Astrocyte of the cerebellum (primary cell): ENCODE measurements around the gene GNRHR.

ENCODE experiments used
- DNase-seq: peaks from one replicate; pipeline ENCODE4 v3.0.0-alpha.2; 2011; ENCODE audit warnings: low read depth
- H3K4me3 ChIP-seq: 2 replicates; pipeline ENCODE4 v1.5.1; 2011; ENCODE audit warnings: mild to moderate bottlenecking, low read depth, low read length, moderate library complexity
- CTCF ChIP-seq: IDR thresholded peaks from 2 replicates; pipeline ENCODE4 v1.5.1; 2012; ENCODE audit warnings: low read length, low read depth, moderate library complexity, mild to moderate bottlenecking; ENCODE audit errors: missing control alignments
- in situ Hi-C: cut with HindIII; loops from 2 replicates; pipeline ENCODE4 v1.10.0; 2017; ENCODE audit warnings: low sequenced_read_pairs

Gene GNRHR

GRCh38 chr4:67702166-67702565 lies 52.0 kb downstream of the GNRHR start:
- peak overlapping the region; percentile 81 for H3K4me3 ChIP-seq
- no peak for DNase-seq
- TF ChIP-seq CTCF, result no peak
- in situ Hi-C loops, result no loop called here

GRCh38 chr4:67701517-67701850 lies 52.7 kb downstream of the GNRHR start:
- DNase-seq, result no peak
- H3K4me3 ChIP-seq, result peak overlapping the region; percentile 81
- in situ Hi-C loops, result no loop called here

GRCh38 chr4:67700738-67701516 lies 53.3 kb downstream of the GNRHR start, which contains the start of gene UBA6:
Gene UBA6, minus strand, starts transcription at chr4:67701155. Its CDS starts 36 bp downstream, at chr4:67701119.
- peak; percentile 85 for DNase-seq
- peak within 1 kb of the TSS; percentile 81 for H3K4me3 ChIP-seq
- in situ Hi-C loops, result no loop called here
- TF ChIP-seq CTCF, result peak; percentile 42

More at GRCh38 chr4:67701517-67701850, 52.7 kb downstream of the GNRHR start:
- TF ChIP-seq CTCF, result no peak

GRCh38 chr4:67700116-67700737 lies 54.0 kb downstream of the GNRHR start:
- DNase-seq, result no peak
- in situ Hi-C loops, result no loop called here
- H3K4me3 ChIP-seq, result peak overlapping the region; percentile 81
- no peak for TF ChIP-seq CTCF

- no peak for TF ChIP-seq CTCF
- in situ Hi-C loops, result no loop called here
Observed at GRCh38 chr4:67699603-67700002, 54.6 kb downstream of the GNRHR start.

GRCh38 chr4:67697860-67698687 lies 56.1 kb downstream of the GNRHR start:
- H3K4me3 ChIP-seq, result no peak overlapping the region
- DNase-seq, result no peak
- TF ChIP-seq CTCF, result no peak
- in situ Hi-C loops, result no loop called here

More at GRCh38 chr4:67699603-67700002, 54.6 kb downstream of the GNRHR start:
- DNase-seq, result no peak
- H3K4me3 ChIP-seq, result peak overlapping the region; percentile 81
